Stimulated activated CD8-positive, alpha-beta memory T cell treated with anti-CD3 and anti-CD28 coated beads, Interleukin-4, amount 100 ng/mL, for 4 hours (primary cell): ENCODE results near the gene ALOX12B.

Source experiments
- DNase-seq, 2 donors: peaks; one replicate each; pipeline ENCODE4 v3.0.0-alpha.2; 2020; ENCODE audit warnings: low read depth in 2 of 2, low spot score in 1 of 2

Gene ALOX12B

GRCh38 chr17:8087075-8087951, at the start of gene ALOX12B:
Gene ALOX12B, minus strand, starts transcription at chr17:8087716. Its CDS starts 274 bp downstream, at chr17:8087442.
- no peak for DNase-seq

GRCh38 chr17:8133941-8134340, 46.4 kb upstream of the ALOX12B start:
- no peak for DNase-seq

GRCh38 chr17:8133399-8133798, 45.9 kb upstream of the ALOX12B start:
- DNase-seq: no peak

GRCh38 chr17:8131844-8132441, 44.4 kb upstream of the ALOX12B start:
- no peak for DNase-seq

- no peak for DNase-seq
These were observed 40.7 kb upstream of the ALOX12B start for GRCh38 chr17:8128125-8128784.

- no peak for DNase-seq
These were observed 39.1 kb upstream of the ALOX12B start for GRCh38 chr17:8126491-8127066.

GRCh38 chr17:8125947-8126490, 38.5 kb upstream of the ALOX12B start:
- no peak for DNase-seq

GRCh38 chr17:8125154-8125946, 37.8 kb upstream of the ALOX12B start:
- peak; percentile 68 to 96 for DNase-seq

GRCh38 chr17:8124350-8125153, 37.0 kb upstream of the ALOX12B start:
- DNase-seq: no peak

- no peak for DNase-seq
These were observed 36.3 kb upstream of the ALOX12B start, which contains the start of gene HES7 for GRCh38 chr17:8123695-8124349. Gene HES7, minus strand, starts transcription at chr17:8124106. Its CDS starts 22 bp downstream, at chr17:8124084.

- no peak for DNase-seq
These were observed 35.6 kb upstream of the ALOX12B start for GRCh38 chr17:8122924-8123694.

GRCh38 chr17:8122422-8122923, 35.0 kb upstream of the ALOX12B start:
- DNase-seq: no peak

GRCh38 chr17:8121681-8122421, 34.3 kb upstream of the ALOX12B start:
- no peak for DNase-seq

- DNase-seq: no peak
These were observed 33.8 kb upstream of the ALOX12B start for GRCh38 chr17:8121407-8121680.

- DNase-seq: peak in 1 of 2 donors; percentile 56
These were observed 33.2 kb upstream of the ALOX12B start for GRCh38 chr17:8120520-8121406.
